CD14-positive monocyte (primary cell): ENCODE measurements around the gene CNPY3. TPM values are rescaled to one million over a fixed set of nuclear protein-coding genes. Genes with fewer than 3 reads are reported as not detected.

Experiments used
- DNase-seq, 3 donors: peaks; one replicate each; pipeline ENCODE4 v3.0.0-alpha.2; 2011 to 2022
- H2AFZ ChIP-seq: 2 replicates; pipeline ENCODE4 v1.6.0; 2012; ENCODE audit warnings: mild to moderate bottlenecking, low read depth, low read length, inconsistent platforms; ENCODE audit not compliant: insufficient read depth, poor library complexity, severe bottlenecking
- H3K27ac ChIP-seq, 2 donors: 1 replicate in 1 of 2; 2 replicates in 1 of 2; pipeline ENCODE4 v1.5.1; 2012 to 2013; ENCODE audit warnings: low read length in 2 of 2, control low read depth in 1 of 2, inconsistent platforms in 1 of 2, low read depth in 1 of 2, mild to moderate bottlenecking in 1 of 2
- H3K27me3 ChIP-seq, 2 donors: one replicate each; pipeline versions ENCODE4 v1.6.0 to v1.6.1; 2011 to 2013; ENCODE audit warnings: low read length in 2 of 2; ENCODE audit not compliant: control insufficient read depth in 2 of 2, insufficient read depth in 2 of 2
- H3K36me3 ChIP-seq, 2 donors: replicated peaks in 1 of 2; 1 replicate in 1 of 2; 2 replicates in 1 of 2; pipeline versions ENCODE4 v1.5.1 to v1.6.1; 2012 to 2013; ENCODE audit warnings: low read length in 2 of 2, control low read depth in 1 of 2, inconsistent platforms in 1 of 2, mild to moderate bottlenecking in 1 of 2; ENCODE audit not compliant: insufficient read depth in 2 of 2, control insufficient read depth in 1 of 2
- H3K4me1 ChIP-seq, 2 donors: 1 replicate in 1 of 2; 2 replicates in 1 of 2; pipeline versions ENCODE4 v1.5.1 to v1.6.1; 2012 to 2013; ENCODE audit warnings: low read length in 2 of 2, control low read depth in 1 of 2, inconsistent platforms in 1 of 2, mild to moderate bottlenecking in 1 of 2, moderate library complexity in 1 of 2; ENCODE audit not compliant: insufficient read depth in 2 of 2, control insufficient read depth in 1 of 2
- H3K4me2 ChIP-seq: replicated peaks from 2 replicates; pipeline ENCODE3; 2012; ENCODE audit warnings: low read length, moderate library complexity, mild to moderate bottlenecking; ENCODE audit not compliant: poor library complexity, severe bottlenecking; ENCODE audit errors: extremely low read depth
- H3K4me3 ChIP-seq, 3 experiments: fragments of 200-600 bp in 1 of 3; sonication (generic) in 1 of 3; replicated peaks in 1 of 3; 1 replicate in 2 of 3; 2 replicates in 1 of 3; pipeline ENCODE4 v1.5.1; 2011 to 2013; ENCODE audit warnings: low read length in 3 of 3, mild to moderate bottlenecking in 3 of 3, control low read depth in 2 of 3, low read depth in 2 of 3, inconsistent platforms in 1 of 3, moderate library complexity in 1 of 3
- H3K79me2 ChIP-seq: 2 replicates; pipeline ENCODE4 v1.6.0; 2012; ENCODE audit warnings: mild to moderate bottlenecking, control low read depth, inconsistent platforms, low read length, moderate library complexity; ENCODE audit not compliant: insufficient read depth
- H3K9ac ChIP-seq: 2 replicates; pipeline ENCODE4 v1.6.0; 2017; ENCODE audit warnings: low read length, mild to moderate bottlenecking; ENCODE audit not compliant: insufficient read depth, poor library complexity, severe bottlenecking
- H3K9me3 ChIP-seq, 2 donors: replicated peaks in 1 of 2; 1 replicate in 1 of 2; 2 replicates in 1 of 2; pipeline versions ENCODE4 v1.5.1 to v1.6.1; 2012 to 2013; ENCODE audit warnings: low read length in 2 of 2, control low read depth in 1 of 2; ENCODE audit not compliant: control insufficient read depth in 1 of 2, insufficient read depth in 1 of 2
- H4K20me1 ChIP-seq: 2 replicates; pipeline ENCODE4 v1.6.0; 2012; ENCODE audit warnings: mild to moderate bottlenecking, low read length, control low read depth, moderate library complexity; ENCODE audit not compliant: insufficient read depth
- H3K27ac Mint-ChIP-seq, 7 donors: one replicate each; pipeline ENCODE4 v1.8.0; 2020; ENCODE audit warnings: mild to moderate bottlenecking in 7 of 7, mixed read lengths in 7 of 7, moderate library complexity in 6 of 7, inconsistent platforms in 2 of 7
- H3K27me3 Mint-ChIP-seq, 3 donors: one replicate each; pipeline ENCODE4 v1.8.0; 2021 to 2022; ENCODE audit warnings: low read depth in 3 of 3, mild to moderate bottlenecking in 3 of 3, mixed read lengths in 3 of 3, moderate library complexity in 3 of 3, inconsistent platforms in 1 of 3
- H3K36me3 Mint-ChIP-seq, 2 donors: one replicate each; pipeline ENCODE4 v1.8.0; 2020; ENCODE audit warnings: mixed read lengths in 2 of 2, inconsistent platforms in 1 of 2, mild to moderate bottlenecking in 1 of 2
- H3K4me1 Mint-ChIP-seq: one replicate; pipeline ENCODE4 v1.8.0; 2020; ENCODE audit warnings: mild to moderate bottlenecking, mixed read lengths
- H3K4me3 Mint-ChIP-seq, 2 donors: one replicate each; pipeline ENCODE4 v1.8.0; 2020; ENCODE audit warnings: mild to moderate bottlenecking in 2 of 2, mixed read lengths in 2 of 2, moderate library complexity in 1 of 2
- H3K9me3 Mint-ChIP-seq, 7 donors: one replicate each; pipeline ENCODE4 v1.8.0; 2020 to 2022; ENCODE audit warnings: mixed read lengths in 7 of 7, mild to moderate bottlenecking in 6 of 7, moderate library complexity in 6 of 7, inconsistent platforms in 2 of 7
- CTCF ChIP-seq: fragments of 200-600 bp; IDR thresholded peaks from one replicate; pipeline ENCODE4 v1.8.0; 2022; ENCODE audit warnings: antibody characterized with exemption, mild to moderate bottlenecking
- WGBS: methylation state at CpG from one replicate; pipeline ENCODE4 v1.1.5; 2013; ENCODE audit warnings: missing lambda C conversion rate; ENCODE audit not compliant: insufficient coverage; 5-methylcytosine and 5-hydroxymethylcytosine counted together
- intact Hi-C, 2 donors: fragments of 100-400 bp; cut with micrococcal nuclease; formaldehyde crosslinking; loops; one replicate each; pipeline versions ENCODE4 v1.15.0 to v1.15.1; 2023
- polyA plus RNA-seq, 3 donors: library from polyadenylated mRNA; depleted of rRNA in 1 of 3; unstranded in 2 of 3; stranded (reverse) in 1 of 3; fragments of 300-500 nt in 2 of 3; fragments of >200 nt in 1 of 3; fragmentation: Illumina TruSeq in 2 of 3; gene quantifications; 1 replicate in 2 of 3; 2 replicates in 1 of 3; pipeline ENCODE4 v1.2.3, GENCODE V29; 2012 to 2021

Gene CNPY3
- polyA plus RNA-seq, 3 donors = 237 to 295 (median 262) TPM

GRCh38 chr6:42984924-42985475, 55.7 kb downstream of the CNPY3 start:
- Histone ChIP-seq H4K20me1 (peaks cover 17% of the 10 kb centered on the region), H2AFZ (peak overlapping the region; percentile 92), H3K27ac (peak overlapping the region in 1 of 2 donors; percentile 72), H3K27me3 (no peaks in the 10 kb centered on the region), H3K4me2 (peak overlapping the region; percentile 88), H3K36me3 (peaks cover 11 to 18% of the 10 kb centered on the region in 2 donors), H3K79me2 (peaks cover 31% of the 10 kb centered on the region), H3K4me1 (peaks cover 15 to 23% of the 10 kb centered on the region in 2 donors), H3K4me3 (peak overlapping the region; percentile 64 to 91 (median 64)), H3K9me3 (no peaks in the 10 kb centered on the region), H3K9ac (peak overlapping the region; percentile 85)
- peak overlapping the region; percentile 85 to 96 for H3K4me3 Mint-ChIP-seq
- no peak for TF ChIP-seq CTCF
- H3K27ac Mint-ChIP-seq = peak overlapping the region in 5 of 7 donors; percentile 44 to 84 (median 78)
- intact Hi-C loops = no loop called here
- H3K36me3 Mint-ChIP-seq = peaks cover 16 to 26% of the 10 kb centered on the region in 2 donors
- peaks cover 46% of the 10 kb centered on the region for H3K4me1 Mint-ChIP-seq
- H3K9me3 Mint-ChIP-seq = no peaks in the 10 kb centered on the region
- DNase-seq = no peak
- peaks cover 0 to 4% (median 0%) of the 10 kb centered on the region in 3 donors for H3K27me3 Mint-ChIP-seq
- 14% methylated on average over 13 of the region's 13 CpGs for WGBS

- DNase-seq = no peak
- peaks cover 24 to 50% of the 10 kb centered on the region in 2 donors for H3K36me3 Mint-ChIP-seq
- peaks cover 15 to 22% of the 10 kb centered on the region in 2 donors for H3K4me1 ChIP-seq
- TF ChIP-seq CTCF = no peak
- peaks cover 0 to 4% (median 0%) of the 10 kb centered on the region in 3 donors for H3K27me3 Mint-ChIP-seq
- no peak overlapping the region for H2AFZ ChIP-seq
- H3K36me3 ChIP-seq = peaks cover 23 to 37% of the 10 kb centered on the region in 2 donors
- H4K20me1 ChIP-seq = peaks cover 17% of the 10 kb centered on the region
- peak overlapping the region in 1 of 2 donors; percentile 24 for H3K4me3 Mint-ChIP-seq
- H3K27ac Mint-ChIP-seq = peak overlapping the region in 1 of 7 donors; percentile 15
- H3K4me1 Mint-ChIP-seq = peaks cover 42% of the 10 kb centered on the region
- 79% methylated on average over 3 of the region's 5 CpGs for WGBS
- no peak overlapping the region for H3K27ac ChIP-seq
- no peak overlapping the region for H3K4me3 ChIP-seq
- H3K9ac ChIP-seq = no peak overlapping the region
- no peaks in the 10 kb centered on the region for H3K9me3 ChIP-seq
- intact Hi-C loops = no loop called here
- no peaks in the 10 kb centered on the region for H3K27me3 ChIP-seq
- no peaks in the 10 kb centered on the region for H3K9me3 Mint-ChIP-seq
- peaks cover 34% of the 10 kb centered on the region for H3K79me2 ChIP-seq
- no peak overlapping the region for H3K4me2 ChIP-seq
Observed at GRCh38 chr6:42987533-42988451, 58.5 kb downstream of the CNPY3 start.
